C4-2B (cell line): ENCODE measurements around the gene KPNA2.
A peak's percentile ranks its signal among the peaks of the same experiment; 100 is the strongest.

Experiments used
- H3K27ac ChIP-seq: fragments of 450-650 bp; 2 replicates; pipeline ENCODE4 v1.5.1; 2017
- CTCF ChIP-seq: fragments of 450-650 bp; conservative IDR thresholded peaks from 2 replicates; pipeline ENCODE4 v1.5.1; 2017; ENCODE audit warnings: mild to moderate bottlenecking
- ZFX ChIP-seq: fragments of 450-650 bp; IDR thresholded peaks from 2 replicates; pipeline ENCODE4 v1.6.1; 2017

The KPNA2 gene

DNA sequence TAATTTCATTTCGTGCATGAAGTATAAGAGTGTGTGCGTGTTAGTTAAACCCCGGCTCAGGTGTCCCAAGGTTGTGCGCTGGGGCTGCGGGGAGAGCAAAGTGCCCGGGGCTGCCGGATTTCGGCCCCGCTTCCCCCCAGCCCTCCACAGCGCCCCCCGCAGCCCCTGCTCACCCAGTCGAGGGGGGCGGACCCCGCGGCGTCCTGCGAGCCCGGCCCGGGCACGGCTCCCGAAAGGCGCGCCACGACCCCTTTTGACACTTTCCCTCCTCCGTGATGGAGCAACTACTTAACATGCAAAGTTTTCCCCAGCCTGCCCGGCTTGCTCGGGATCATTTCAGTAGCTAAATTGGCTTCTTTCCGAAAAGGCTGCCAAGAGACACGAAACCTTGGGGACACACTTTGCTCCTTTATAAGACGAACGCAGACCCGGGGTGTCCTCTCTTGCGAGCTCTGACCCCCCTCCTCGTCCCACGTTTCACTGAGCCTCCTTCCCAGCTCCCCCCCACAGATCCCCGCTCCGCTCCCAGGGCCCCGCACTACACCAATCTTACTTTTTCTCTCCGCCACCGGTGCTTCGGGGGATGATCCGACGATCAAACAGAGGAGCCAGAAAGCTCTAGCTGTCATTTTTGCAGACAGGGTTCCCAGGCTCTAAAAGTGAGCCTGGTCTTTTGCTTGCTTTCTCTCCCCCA, 39.8 kb upstream of the KPNA2 start:
- peak overlapping the region; percentile 35 for H3K27ac ChIP-seq
- TF ChIP-seq ZFX, result no peak
- no peak for TF ChIP-seq CTCF

DNA sequence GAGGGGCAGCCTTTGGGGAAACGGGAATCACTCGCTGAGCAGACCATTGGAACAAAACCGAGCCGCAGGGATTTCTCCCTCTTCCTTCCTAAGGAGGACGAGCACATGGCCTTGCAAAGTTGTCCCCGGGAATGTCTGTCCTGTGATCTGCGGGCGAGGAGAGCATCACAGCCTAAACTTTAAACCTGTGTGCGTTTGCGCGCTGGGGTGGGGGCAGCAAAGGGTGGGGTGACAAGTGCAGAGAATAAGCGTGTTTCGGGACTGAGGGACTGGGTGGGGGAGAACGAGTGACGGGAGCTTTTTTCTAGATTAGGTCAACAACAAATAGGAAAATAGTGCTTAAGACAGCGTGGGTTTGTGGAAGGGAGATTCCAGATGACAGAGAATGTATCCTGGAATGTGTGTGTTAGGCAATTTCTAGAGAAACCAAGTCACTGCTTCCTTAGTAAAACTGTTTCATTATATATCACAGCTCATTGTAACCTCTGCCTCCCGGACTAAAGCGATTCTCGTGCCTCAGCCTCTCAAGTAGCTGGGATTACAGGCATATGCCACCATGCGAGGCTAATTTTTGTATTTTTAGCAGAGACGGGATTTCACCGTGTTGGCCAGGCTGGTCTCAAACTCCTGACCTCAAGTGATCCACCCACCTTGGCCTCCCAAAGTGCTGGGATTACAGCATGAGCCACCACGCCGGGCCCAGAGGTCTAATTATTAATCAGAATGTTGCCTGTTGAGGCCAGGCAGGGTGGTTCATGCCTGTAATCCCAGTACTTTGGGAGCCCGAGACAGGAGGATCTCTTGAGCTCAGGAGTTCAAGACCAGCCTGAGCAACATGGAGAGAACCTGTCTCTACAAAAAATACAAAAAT, 39.0 kb upstream of the KPNA2 start, which contains the start of gene C17orf58:
TSS of gene C17orf58 (minus strand) at position 169 of the 871 bp plus-strand sequence. CDS start 271 bp downstream, outside the sequence.
- H3K27ac ChIP-seq, result peak within 1 kb of the TSS; percentile 35

- TF ChIP-seq CTCF, result no peak
- TF ChIP-seq ZFX, result no peak
- no peak overlapping the region for H3K27ac ChIP-seq
These were observed 37.1 kb upstream of the KPNA2 start for GRCh38 chr17:67998466-67998865.

- no peak for TF ChIP-seq ZFX
- no peak for TF ChIP-seq CTCF
- H3K27ac ChIP-seq, result no peak overlapping the region
These were observed 36.1 kb upstream of the KPNA2 start for GRCh38 chr17:67999291-67999911.

DNA sequence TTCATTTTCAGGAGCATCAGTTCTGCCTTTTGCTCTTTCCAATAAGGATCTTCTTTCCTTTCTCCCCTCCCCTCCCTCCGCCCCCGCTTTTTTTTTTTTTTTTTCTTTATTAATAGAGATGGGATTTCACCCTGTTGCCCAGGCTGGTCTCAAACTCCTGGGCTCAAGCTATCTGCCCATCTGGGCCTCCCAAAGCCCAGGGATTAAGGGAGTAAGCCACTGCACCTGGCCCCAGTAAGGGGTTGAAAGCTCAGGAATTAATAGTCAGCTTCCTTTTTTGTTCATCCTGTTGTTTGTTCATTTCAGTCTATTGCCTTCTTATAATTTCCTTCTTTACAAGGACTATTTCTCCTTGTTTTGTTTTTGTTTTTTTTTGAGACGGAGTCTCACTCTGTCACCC, 31.3 kb upstream of the KPNA2 start:
- no peak for TF ChIP-seq CTCF
- no peak for TF ChIP-seq ZFX
- H3K27ac ChIP-seq, result no peak overlapping the region

- no peak overlapping the region for H3K27ac ChIP-seq
These were observed 28.7 kb upstream of the KPNA2 start for GRCh38 chr17:68006797-68007196.

DNA sequence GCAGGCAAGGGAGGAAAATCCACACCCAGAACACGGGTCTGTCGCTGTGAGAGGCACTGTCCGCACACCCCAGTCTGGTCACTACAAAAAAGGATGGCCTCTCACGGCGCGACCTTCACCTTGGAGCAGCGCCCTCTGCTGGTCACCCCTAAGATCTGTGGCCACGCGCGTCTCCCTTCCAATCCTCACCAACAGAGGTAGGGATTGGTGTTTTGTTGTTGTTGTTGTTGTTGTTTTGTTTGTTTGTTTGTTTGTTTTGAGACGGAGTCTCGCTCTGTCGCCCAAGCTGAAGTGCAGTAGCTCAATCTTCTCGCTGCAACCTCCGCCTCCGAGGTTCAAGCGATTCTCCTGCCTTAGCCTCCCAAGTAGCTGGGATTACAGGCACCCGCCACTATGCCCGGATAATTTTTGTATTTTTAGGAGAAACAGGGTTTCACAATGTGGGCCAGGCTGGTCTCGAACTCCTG, 24.3 kb upstream of the KPNA2 start:
- TF ChIP-seq CTCF (peak; percentile 95), ZFX (no peak)
- no peak overlapping the region for H3K27ac ChIP-seq

More at GRCh38 chr17:68006797-68007196, 28.7 kb upstream of the KPNA2 start:
- TF ChIP-seq CTCF (no peak), ZFX (no peak)
